Measurements from ENCODE around the gene EIF5A2. TPM values are rescaled to one million over a fixed set of nuclear protein-coding genes. Genes with fewer than 3 reads are reported as not detected.
"Not testable (repeated sequence)": the region's sequence is repeated elsewhere in the genome, so short reads cannot be mapped to it uniquely, and the experiment has no call there.

Gene EIF5A2
- total RNA-seq, 1 donor from 2014 or later, result 10.2 TPM

DNA sequence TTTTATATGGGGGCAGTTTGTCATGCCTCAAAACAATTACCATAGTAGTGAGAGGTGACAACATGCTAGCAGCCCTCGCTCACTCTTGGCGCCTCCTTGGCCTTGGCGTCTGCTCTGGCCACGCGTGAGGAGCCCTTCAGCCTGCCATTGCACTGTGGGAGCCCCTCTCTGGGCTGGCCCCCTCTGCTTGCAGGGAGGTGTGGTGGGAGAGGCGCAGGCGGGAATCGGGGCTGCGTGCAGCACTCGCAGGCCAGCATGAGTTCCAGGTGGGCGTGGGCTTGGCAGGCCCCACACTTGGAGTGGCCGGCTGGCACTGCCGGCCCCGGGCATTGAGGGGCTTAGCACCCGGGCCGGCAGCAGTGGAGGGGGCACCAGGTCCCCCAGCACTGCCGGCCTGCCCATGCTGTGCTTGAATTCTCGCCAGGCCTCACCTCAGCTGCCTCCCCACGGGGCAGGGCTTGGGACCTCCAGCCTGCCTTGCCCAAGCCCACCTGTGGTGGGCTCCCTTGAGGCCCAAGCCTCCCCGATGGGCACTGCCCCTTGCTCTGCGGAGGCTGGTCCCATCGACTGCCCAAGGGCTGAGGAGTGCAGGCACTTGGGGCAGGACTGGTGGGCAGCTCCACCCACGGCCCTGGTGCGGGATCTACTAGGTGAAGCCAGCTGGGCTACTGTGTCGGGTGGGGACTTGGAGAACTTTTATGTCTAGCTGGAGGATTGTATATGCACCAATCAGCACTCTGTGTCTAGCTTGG is 38.8 kb upstream of the EIF5A2 start:
- TF ChIP-seq CTCF (IDR thresholded peaks at IDR 0.05; ENCODE audit: borderline replicate concordance), result no peak
- Histone ChIP-seq H3K4me1 (no peaks in the 10 kb centered on the region), H3K27me3 (ENCODE audit: low read depth) (no peaks in the 10 kb centered on the region), H3K4me3 (no peak overlapping the region), H3K9me3 (replicated peaks) (peaks cover 7% of the 10 kb centered on the region), H3K27ac (replicated peaks) (no peak overlapping the region), H3K36me3 (no peaks in the 10 kb centered on the region)
- intact Hi-C loops (cut with micrococcal nuclease), result no loop called here
- no peak for DNase-seq

DNA sequence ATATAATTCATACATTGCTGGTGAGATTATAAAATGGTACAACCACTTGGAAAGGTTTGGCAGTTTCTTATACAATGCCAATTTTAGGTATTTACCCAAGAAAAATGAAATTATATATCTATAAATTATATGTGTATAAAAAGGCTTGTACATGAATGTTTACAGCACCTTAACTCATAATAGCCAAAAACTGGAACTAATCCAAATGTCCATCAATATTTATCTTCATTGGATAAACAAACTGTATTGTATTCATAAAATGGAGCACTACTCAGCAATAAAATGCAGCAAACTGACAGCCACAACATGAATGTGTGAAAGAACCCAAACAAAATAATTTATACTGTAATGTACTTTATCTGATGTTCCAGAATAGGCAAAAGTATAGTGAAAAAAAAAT is 33.6 kb upstream of the EIF5A2 start:
- intact Hi-C loops (cut with micrococcal nuclease), result no loop called here
- no peak overlapping the region for H3K27ac ChIP-seq (replicated peaks)
- no peak for DNase-seq
- no peak overlapping the region for H3K4me3 ChIP-seq
- TF ChIP-seq CTCF (IDR thresholded peaks at IDR 0.05; ENCODE audit: borderline replicate concordance), result no peak
- H3K9me3 ChIP-seq (replicated peaks), result peaks cover 53% of the 10 kb centered on the region
- H3K4me1 ChIP-seq, result no peaks in the 10 kb centered on the region
- no peaks in the 10 kb centered on the region for H3K27me3 ChIP-seq (ENCODE audit: low read depth)
- no peaks in the 10 kb centered on the region for H3K36me3 ChIP-seq

GRCh38 chr3:170941551-170941950 is 33.1 kb upstream of the EIF5A2 start:
- intact Hi-C loops (cut with micrococcal nuclease), result no loop called here
- DNase-seq, result no peak
- Histone ChIP-seq H3K9me3 (replicated peaks) (peaks cover 51% of the 10 kb centered on the region), H3K4me3 (no peak overlapping the region), H3K36me3 (no peaks in the 10 kb centered on the region), H3K4me1 (no peaks in the 10 kb centered on the region), H3K27ac (replicated peaks) (no peak overlapping the region), H3K27me3 (ENCODE audit: low read depth) (no peaks in the 10 kb centered on the region)
- TF ChIP-seq CTCF (IDR thresholded peaks at IDR 0.05; ENCODE audit: borderline replicate concordance), result no peak

- intact Hi-C loops (cut with micrococcal nuclease), result not testable (repeated sequence)
Measured at GRCh38 chr3:170933039-170933438, 24.6 kb upstream of the EIF5A2 start.

GRCh38 chr3:170923553-170923952 is 15.1 kb upstream of the EIF5A2 start:
- H3K27ac ChIP-seq (replicated peaks); H3K4me3 ChIP-seq; DNase-seq; H3K36me3 ChIP-seq; intact Hi-C loops (cut with micrococcal nuclease); H3K27me3 ChIP-seq (ENCODE audit: low read depth); H3K4me1 ChIP-seq: not testable (repeated sequence)
- peaks cover 31% of the 10 kb centered on the region for H3K9me3 ChIP-seq (replicated peaks)

More at GRCh38 chr3:170933039-170933438, 24.6 kb upstream of the EIF5A2 start:
- not testable (repeated sequence) for H3K27me3 ChIP-seq (ENCODE audit: low read depth); H3K4me3 ChIP-seq; H3K27ac ChIP-seq (replicated peaks); H3K4me1 ChIP-seq; DNase-seq; H3K36me3 ChIP-seq
- peaks cover 34% of the 10 kb centered on the region for H3K9me3 ChIP-seq (replicated peaks)

DNA sequence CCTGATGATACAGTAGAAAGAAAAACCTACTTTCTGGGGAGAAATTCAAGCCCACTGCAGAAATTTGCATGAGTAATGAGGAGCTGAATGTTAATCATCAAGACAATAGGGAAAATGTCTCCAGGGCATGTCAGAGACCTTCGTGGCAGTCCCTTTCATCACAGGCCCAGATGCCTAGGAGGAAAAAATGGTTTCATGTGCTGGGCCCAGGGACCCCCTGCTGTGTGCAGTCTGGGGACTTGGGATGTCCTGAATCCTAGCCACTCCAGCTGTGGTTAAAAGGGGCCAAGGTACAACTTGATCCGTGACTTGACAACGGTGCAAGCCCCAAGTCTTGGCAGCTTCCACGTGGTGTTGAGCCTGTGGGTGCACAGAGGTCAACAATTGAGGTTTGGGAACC is 10.3 kb upstream of the EIF5A2 start:
- no peak overlapping the region for H3K27ac ChIP-seq (replicated peaks)
- no peaks in the 10 kb centered on the region for H3K4me1 ChIP-seq
- DNase-seq, result no peak
- no peak overlapping the region for H3K4me3 ChIP-seq
- TF ChIP-seq CTCF (IDR thresholded peaks at IDR 0.05; ENCODE audit: borderline replicate concordance), result no peak
- H3K9me3 ChIP-seq (replicated peaks), result peaks cover 47% of the 10 kb centered on the region
- intact Hi-C loops (cut with micrococcal nuclease), result no loop called here
- H3K36me3 ChIP-seq, result no peaks in the 10 kb centered on the region
- H3K27me3 ChIP-seq (ENCODE audit: low read depth), result no peaks in the 10 kb centered on the region

Measured in left ventricle myocardium inferior (tissue), 1 donor.